Hindlimb muscle (tissue), 1 donor: ENCODE measurements around the gene CDC14A. TPM values are rescaled to one million over a fixed set of nuclear protein-coding genes. Genes with fewer than 3 reads are reported as not detected.
"Not testable (repeated sequence)": the region's sequence is repeated elsewhere in the genome, so short reads cannot be mapped to it uniquely, and the experiment has no call there.

ENCODE experiments used
- DNase-seq: peaks from one replicate; pipeline ENCODE4 v3.0.0-alpha.2; 2013
- polyA plus RNA-seq: library from polyadenylated mRNA; unstranded; fragments of 120-200 nt; gene quantifications from one replicate; pipeline ENCODE4 v1.2.1, GENCODE V29; 2013; ENCODE audit not compliant: insufficient read length

CDC14A gene
- polyA plus RNA-seq, 1 donor = 6.0 TPM

DNA sequence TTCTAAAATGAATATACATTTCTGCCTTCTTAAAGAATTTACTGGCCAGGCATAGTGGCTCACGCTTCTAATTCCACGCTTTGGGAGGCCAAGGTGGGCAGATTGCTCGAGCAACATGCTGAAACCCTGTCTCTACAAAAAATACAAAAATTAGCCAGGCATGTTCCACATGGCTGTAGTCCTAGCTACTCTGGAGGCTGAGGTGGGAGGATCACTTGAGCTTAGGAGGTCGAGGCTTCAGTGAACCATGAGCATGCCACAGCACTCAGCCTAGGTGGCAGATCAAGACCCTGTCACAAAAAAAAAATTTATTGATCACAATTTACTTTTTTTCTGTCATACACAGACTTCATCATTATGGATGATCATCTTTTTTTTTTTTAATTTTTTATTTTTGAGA, 11.5 kb downstream of the CDC14A start:
- DNase-seq = no peak

DNA sequence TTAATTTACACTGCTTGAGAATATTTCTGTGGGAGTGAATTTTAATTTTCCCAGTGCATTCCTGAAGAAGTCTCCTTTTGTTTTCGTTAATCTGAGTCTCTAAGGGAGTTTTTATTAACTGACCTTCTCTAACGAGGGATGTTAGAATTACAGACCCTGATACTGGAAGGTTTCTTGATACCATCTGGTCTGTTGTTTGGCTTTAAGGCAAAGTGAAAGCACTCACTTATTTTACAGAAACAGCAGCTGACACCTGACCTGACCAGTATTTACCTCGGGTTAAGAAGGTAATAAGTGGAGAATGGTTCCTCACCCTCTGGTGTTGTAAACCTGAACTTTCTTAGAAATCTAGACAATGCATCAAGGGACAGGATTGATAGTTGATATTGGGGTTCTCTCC, 12.4 kb downstream of the CDC14A start:
- DNase-seq = no peak

DNA sequence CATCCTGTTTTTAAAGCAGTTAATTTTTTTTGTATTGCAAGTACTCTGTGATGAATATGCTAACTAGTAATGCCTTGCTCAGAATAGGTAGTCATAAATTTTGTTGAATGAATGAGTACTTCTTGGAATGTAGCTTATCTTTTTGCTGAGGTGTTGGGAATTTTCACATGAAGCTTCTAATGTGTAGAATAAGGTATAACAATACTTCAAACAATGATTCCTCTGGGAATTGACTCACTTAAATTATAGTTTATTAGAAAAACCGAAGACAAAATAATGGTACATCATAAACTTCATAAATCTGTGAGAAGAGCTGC, 13.9 kb downstream of the CDC14A start:
- DNase-seq = no peak

DNA sequence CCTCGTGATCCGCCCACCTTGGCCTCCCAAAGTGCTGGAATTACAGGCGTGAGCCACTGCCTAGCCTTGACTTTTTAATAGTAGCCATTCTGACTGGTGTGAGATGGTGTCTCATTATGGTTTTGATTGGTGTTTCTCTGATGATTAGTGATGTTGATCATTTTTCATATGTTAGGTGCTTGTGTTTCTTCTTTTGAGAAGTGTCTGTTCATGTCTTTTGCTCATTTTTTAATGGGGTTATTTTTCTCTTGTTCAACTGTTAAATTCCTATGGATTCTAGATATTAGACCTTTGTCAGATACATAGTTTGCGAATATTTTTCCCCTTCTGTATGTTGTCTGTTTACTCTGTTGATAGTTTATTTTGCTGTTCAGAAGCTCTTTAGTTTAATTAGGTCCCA, 17.0 kb downstream of the CDC14A start:
- not testable (repeated sequence) for DNase-seq

DNA sequence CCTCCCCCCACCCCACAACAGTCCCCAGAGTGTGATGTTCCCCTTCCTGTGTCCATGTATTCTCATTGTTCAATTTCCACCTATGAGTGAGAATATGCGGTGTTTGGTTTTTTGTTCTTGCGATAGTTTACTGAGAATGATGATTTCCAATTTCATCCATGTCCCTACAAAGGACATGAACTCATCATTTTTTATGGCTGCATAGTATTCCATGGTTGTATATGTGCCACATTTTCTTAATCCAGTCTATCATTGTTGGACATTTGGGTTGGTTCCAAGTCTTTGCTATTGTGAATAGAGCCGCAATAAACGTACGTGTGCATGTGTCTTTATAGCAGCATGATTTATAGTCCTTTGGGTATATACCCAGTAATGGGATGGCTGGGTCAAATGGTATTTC, 21.6 kb downstream of the CDC14A start:
- not testable (repeated sequence) for DNase-seq

DNA sequence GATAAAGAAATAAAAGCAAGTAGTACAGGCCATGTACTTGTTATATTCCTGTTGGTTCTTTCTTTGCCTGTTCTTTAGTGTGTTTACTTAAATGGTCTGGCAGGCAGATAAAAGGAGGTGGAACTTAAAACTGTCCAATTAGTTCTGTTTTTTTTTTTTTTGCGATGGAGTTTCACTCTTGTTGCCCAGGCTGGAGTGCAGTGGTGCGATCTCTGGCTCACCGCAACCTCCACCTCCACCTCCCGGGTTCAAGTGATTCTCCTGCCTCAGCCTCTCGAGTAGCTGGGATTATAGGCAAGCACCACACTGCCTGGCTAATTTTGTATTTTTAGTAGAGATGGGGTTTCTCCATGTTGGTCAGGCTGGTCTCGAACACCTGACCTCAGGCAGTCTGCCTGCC, 24.6 kb downstream of the CDC14A start:
- not testable (repeated sequence) for DNase-seq

DNA sequence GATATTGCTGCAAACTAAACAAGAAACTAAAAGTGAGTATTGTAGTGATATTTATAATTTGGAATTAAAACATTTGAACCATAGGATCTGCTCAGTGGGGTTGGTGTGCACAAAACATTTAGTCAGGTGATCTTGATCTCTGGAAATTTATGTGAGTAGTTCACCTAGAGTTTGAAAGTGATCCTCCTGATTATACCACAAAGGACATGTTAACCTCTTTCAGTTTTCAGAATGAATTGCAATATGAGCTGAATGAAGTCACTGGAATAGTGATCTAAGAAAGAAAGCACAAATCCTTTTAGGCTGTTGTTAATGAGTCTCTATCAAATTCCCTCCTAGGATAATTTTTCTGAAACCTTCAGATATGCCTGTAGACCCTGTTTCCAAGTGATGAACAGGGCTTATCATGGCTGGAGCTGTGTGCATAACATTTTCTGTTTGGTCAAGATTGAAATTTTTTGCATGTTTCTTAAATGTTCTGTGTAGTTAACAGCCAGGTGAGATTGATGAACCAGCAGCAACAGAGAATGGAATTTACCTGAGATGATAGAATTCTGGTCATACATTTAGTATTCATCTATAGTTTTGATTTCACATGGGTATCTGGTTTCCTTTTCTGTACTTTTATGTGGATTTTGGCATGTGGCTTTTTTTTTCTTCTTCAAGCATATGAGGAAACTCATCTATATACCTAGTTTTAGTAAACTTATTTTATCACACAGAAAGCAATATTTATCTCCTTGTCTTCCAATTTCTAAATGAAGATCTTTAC, 25.5 kb downstream of the CDC14A start:
- DNase-seq = no peak

DNA sequence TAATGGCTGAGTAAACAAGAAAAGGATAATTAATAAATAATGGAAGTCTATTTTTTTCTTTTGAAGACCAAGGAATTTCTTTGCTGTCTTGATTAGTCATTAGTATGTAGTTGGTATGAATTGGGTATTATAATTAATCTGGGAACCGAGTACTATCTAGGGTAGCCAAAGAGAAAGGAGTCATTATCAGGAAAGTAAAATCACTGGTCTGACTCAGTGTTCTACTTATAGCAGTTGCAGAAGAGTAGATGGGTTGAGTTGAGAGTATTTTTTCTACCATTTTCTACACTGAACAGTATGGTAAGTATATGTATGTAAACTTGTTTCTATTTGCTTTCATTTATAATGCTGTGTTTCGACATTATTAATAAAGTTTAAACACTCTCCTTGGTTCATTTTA, 26.6 kb downstream of the CDC14A start:
- DNase-seq = no peak

DNA sequence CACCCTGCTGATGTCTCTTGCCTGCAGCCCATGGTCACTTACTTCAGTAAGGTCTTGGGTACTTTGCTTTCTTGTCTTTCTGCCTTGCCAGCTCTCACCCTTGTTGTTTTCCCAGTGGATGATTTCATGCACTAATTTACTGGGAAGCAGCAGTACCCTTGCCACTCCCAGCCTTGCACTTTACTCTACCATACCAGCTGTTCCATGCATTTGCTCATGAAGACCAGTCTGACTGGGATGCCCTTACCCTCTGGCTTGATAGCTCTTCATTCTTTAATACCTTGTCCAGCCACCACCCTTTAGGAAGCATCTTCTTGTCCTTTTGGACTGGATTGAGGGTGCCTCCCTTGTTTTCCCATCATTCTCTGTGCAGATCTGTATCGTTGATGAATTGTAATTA, 28.3 kb downstream of the CDC14A start:
- no peak for DNase-seq

DNA sequence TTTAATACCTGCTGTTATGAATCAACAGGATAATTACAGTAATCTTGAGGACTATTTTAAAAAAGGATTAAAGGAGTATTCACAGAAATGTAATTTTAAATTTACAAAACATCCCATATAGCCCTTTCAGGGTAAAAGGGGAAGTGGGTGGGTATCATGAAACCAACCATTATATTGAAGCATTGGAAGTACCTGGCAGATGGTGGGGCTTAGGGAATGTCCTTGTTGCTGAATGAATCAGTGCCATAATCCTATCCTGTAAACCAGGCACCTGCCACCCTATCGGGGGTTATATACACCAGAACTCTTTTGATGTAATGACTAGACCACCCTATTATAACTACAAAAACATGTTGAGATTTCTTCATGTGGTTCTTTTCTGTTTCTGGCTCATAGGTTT, 30.4 kb downstream of the CDC14A start:
- no peak for DNase-seq

DNA sequence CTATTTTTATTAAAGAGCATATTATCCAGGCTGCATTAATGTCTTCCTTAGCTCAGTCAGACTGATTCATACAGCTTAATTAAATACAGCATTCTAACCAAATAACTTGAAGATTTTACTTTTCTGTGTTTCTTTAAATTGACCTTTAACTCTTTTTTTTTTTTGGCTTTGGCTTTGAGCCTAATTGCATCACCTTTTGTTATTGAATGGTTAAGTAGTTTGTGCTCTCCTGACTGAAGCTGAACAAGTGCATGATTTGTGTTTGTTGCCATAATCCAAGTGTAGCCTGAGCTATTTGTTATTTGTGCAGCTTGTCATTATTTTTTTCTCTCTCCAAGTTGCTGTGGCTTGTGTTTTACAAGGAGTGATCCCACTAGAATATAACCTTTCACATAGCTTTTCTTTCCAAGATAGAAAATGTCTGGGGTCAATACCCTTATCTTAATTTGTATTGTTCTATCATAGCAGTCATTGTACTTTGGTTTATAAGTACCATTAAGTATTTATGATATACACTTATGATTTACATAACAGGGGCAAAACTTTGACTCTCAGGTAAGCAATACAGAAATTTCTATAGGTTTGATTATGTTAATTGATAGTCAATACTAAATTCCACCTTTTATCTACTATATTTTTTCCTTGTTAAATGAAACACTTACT, 31.6 kb downstream of the CDC14A start:
- DNase-seq = no peak

DNA sequence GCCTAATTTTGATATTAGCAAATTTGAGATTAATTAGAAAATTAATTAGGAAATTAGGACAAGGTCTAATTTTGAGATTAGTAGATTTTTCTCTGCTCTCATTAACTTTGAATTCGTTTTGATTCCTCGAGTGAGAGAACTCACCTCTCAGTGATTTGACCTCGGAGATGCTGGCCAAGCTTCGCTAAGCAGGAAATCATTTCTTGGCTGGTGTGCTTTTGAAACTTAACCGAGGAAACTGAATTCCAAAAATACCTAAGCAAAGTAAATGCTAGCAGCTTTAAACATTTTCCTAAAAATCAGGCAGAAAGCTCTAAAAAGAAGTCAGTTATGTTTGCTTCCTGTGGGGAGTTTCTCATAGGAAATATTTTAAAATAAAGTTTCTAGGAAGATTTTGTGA, 34.9 kb downstream of the CDC14A start:
- peak; percentile 42 for DNase-seq

DNA sequence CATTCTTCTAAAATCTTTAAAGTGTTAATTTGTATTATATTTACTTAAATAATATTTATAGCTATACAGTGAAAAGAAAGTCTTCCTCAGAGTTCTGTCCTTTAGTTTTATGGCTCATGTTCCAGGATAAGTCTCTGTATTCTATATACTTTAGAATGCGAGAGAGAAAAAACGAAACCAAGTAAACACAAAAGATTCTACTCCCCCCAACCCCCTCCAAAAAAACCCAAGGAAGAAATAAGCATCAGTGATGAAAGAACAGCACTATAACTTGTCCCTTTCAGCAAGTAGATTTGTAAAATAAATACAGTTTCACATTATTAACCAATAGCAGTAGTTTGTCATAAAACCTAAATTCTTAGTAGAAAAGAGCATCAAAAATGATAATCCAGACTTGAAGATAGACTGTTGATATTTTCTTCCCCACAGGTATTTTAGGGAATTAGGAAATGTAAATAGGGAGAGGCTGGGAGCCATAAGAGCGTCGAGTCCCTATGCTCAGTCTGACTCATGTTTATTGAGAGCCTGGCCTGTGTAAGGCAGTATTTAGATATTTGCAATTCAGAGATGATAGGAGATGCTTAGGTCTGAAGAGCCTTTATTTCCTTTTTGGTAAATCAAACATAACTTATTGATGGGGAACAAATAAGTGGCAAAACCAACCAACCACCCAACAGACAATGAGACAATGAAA, 35.5 kb downstream of the CDC14A start:
- peak; percentile 13 for DNase-seq

DNA sequence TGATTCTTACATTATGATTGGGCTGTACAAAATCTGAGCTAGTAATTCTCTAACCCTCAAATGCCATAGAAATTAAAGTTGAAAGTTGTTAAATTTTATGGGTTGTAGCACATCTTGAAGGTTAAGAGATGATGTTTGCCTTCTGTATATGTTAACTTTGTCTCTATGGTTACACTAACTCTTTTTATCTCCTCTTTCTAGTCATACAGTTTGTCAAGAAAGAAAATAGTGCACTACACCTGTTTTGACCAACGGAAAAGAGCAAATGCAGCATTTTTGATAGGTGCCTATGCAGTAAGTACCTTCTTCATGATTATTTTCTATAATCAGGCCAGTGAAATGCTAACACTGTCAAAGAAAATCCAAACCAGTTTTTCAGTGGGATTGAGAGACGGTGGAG, 38.2 kb downstream of the CDC14A start:
- no peak for DNase-seq

DNA sequence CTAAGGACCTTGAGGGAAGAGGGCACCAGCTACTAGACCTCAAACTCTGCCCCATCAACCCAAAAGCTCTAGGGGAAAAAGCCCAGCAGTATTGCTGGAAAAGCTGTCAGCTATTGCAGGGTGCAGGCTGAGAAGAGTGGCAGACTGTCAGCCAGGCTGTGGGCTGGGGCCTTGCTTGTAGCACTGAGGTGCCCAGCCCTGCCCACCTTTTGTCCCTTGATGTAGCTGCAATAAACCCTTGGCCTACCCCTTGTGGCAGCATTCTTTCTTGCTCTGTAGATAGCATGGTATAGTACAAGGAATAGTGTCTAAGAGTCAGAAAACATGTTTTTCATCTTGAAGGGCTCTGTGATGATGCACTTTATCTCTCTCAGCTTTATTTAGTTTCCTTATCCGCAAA, 39.4 kb downstream of the CDC14A start:
- DNase-seq = no peak

DNA sequence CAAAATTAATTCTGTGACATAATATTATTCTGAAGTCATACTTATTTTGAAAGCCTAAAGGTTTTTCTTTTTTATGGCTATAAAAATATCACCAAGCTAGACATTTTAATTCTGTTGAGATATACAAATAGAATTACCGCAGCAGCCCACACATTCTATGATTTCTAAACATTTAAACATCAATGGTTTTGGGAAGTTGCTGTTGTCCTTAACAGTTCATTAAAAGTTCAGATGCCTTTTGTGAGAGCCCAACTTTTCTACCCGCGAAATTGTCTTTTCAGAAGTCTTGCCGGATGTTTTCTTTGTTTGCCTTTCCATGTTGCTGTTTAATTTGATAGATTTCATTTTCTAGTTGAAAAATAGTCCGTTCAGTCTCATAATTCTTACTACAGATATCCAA, 40.5 kb downstream of the CDC14A start:
- no peak for DNase-seq

DNA sequence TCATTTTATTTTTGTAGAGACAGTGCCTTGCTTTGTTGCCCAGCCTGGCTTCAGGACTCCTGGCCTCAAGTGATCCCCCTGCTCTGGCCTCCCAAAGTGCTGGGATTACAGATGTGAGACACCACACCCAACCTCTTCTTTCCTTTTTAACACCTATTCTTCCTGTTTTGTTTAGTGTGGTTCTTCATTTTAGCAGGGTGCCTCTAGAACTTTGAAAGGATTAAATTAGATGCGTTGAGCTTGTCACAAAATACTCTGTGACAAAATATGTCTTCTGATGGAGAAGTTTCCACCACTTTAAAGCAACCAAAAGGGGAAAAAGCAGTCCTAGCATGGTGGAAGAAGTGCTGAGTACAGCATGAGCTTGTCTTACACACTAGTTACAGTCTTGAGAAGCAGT, 42.0 kb downstream of the CDC14A start:
- DNase-seq = no peak

DNA sequence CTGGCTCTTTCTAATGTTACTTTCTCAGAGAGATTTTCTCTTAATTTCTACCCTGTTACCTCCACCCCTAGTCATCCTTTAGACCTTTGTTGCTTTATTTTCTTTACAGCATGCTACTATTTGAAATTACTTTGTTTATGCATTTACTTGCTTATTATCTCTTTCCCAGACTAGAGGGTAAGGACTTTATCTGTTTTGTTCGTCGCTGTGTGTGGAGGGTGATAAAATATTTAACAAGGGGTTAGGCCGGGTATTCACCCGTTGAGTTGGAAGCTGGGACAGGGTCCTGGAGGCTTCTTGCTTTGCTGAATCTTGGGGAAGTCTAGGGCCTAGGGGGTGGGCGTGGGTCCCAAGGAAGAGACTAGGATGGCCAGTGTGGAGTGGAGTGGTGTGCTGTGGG, 43.6 kb downstream of the CDC14A start:
- DNase-seq = no peak

DNA sequence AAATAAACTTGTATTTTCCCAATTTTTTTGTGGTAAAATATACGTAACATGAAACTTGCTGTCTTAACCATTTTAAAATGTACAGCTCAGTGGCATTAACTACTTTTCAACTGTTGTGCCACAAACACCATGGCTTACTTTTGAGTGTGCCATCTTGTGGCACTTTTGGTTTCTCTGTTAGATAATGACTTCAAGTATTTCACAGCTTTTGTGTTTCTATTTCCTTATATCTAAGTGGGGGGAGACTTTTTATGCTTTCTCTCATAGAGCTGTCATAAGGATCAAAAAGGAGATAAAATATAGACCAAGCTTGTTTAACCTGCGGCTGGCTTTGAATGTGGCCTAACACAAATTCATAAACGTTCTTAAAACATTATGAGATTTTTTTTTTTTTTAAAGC, 44.3 kb downstream of the CDC14A start:
- no peak for DNase-seq

DNA sequence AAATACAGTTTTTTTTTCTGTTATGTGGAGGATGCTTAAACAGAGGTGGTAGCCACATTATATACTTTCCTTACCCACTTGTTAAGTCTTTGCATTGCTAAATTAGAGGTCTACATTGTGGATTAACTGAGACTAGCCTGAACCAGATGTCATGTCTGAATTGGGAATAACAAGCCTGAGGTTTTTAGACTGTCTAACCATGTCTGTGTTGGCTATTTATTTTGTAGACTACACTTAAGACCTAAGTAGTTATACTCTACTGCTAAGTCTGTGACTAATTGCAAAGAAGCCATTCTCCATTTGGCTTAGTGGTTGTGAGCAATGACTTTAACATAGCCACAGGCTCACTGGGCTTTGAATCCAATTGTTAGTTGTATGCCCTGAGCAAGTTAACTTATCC, 45.4 kb downstream of the CDC14A start:
- no peak for DNase-seq

DNA sequence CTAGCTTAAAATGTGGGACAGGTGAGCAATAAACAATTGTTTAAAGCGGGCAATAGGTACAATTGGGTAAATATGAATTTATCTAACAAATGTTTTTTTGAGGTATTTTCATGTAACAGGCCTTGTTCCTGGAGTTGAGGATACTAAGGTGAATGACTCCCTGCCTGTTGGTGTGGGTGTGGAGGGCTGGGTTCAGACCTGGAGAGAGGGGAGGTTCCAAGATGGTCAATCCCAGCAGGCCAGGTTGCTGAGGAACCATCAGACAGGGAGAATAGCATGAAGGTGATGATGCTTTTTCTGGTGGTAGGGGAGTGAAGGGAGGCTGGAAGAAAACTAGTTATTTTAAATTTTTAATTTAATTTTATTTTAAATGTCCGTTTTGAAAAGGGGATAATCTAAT, 46.3 kb downstream of the CDC14A start:
- DNase-seq = no peak

DNA sequence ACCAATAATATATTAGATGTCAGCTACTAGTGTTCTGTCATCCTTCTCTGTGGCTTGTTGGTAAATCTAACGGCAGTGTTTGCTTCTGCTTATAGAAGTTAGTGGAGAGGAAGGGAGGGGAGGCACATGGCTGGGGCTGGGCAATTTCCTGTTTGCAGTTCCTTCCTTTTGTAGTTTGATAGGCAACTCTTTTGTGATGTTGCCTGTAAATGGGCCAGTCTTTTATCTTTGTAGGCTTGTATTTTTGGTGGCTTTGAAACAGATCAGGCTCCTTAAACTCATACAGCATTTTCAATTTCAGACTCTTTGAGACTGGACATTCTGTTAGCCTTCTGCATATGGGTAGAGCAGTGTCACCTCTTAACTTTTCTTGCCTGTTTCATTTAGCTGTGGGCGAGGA, 48.1 kb downstream of the CDC14A start:
- peak; percentile 15 for DNase-seq

DNA sequence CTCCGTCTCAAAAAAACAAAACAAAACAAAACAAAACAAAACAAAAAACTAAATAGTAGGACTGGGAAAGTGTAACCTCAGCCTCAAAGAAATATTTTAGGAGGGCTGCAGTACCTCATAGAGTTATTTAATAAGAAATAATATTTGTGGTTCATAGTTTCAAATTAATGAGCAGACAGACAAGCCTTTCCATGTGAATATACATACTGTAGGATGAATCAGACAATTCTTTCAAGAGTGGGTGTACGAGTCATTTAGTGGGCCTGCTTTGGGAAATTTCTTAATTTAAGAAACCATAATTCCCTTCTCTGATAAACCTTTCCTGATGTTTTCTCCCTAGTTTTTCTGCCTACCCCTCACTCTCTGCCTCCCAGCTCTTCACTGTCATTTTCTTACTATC, 52.5 kb downstream of the CDC14A start:
- no peak for DNase-seq

DNA sequence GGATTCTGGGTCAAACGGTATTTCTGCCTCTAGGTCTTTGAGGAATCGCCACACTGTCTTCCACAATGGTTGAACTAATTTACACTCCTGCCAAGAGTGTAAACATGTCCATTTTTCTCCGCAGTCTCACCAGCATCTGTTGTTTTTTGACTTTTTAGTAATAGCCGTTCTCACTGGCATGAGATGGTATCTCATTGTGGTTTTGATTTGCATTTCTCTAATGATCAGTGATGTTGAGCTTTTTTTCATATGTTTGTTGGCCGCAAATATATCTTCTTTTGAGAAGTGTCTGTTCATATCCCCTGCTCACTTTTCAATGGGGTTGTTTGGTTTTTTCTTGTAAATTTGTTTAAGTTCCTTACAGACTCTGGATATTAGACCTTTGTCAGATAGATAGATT, 53.6 kb downstream of the CDC14A start:
- DNase-seq = not testable (repeated sequence)
